Lower leg skin (tissue), 3 donors: Measurements from ENCODE around the gene HDGFL2.

Experiments
- POLR2A ChIP-seq, 2 donors: fragments of 450-650 bp; IDR thresholded peaks; one replicate each; pipeline ENCODE4 v1.6.1; 2016 to 2017; ENCODE audit warnings: antibody characterized with exemption in 2 of 2, mild to moderate bottlenecking in 1 of 2, moderate library complexity in 1 of 2
- TF ChIP-seq, protein P1 (sequence below), 3 donors: fragments of 450-650 bp; IDR thresholded peaks; one replicate each; pipeline ENCODE4 v1.5.1; 2016; ENCODE audit warnings: antibody characterized with exemption in 3 of 3, mild to moderate bottlenecking in 3 of 3, moderate library complexity in 2 of 3

DNA sequence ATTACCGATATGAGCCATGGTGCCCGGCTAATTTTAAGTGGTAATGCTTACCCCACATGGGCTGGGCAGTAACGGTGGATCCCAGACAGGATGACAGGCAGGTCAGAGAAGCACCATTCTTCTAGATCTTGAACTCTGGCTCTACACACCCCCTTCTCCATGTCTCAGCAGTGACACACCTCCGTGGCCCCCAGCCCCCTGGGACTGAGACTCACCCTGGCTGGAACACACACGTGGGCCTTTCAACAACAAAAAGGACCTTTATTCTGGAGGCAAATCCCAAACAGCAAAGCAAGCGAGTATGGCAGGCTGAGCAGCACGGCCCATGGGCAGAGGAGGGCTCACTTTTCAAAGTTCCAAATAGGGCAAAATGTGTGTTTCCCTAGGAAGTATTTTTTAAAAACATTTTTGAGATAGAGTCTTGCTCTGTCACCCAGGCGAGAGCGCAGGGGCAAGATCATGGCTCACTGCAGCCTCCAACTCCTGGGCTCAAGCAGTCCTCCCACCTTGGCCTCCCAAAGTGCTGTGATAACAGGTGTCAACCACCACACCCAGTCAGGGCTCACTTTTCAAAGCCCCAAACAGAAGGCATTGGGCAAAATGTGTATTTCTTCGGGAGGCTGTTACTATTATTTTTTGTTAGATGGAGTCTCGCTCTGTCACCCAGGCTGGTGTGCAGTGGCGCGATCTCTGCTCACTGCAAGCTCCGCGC, 50.4 kb downstream of the HDGFL2 start:
- TF ChIP-seq, protein P1, sequence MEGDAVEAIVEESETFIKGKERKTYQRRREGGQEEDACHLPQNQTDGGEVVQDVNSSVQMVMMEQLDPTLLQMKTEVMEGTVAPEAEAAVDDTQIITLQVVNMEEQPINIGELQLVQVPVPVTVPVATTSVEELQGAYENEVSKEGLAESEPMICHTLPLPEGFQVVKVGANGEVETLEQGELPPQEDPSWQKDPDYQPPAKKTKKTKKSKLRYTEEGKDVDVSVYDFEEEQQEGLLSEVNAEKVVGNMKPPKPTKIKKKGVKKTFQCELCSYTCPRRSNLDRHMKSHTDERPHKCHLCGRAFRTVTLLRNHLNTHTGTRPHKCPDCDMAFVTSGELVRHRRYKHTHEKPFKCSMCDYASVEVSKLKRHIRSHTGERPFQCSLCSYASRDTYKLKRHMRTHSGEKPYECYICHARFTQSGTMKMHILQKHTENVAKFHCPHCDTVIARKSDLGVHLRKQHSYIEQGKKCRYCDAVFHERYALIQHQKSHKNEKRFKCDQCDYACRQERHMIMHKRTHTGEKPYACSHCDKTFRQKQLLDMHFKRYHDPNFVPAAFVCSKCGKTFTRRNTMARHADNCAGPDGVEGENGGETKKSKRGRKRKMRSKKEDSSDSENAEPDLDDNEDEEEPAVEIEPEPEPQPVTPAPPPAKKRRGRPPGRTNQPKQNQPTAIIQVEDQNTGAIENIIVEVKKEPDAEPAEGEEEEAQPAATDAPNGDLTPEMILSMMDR (IDR thresholded peaks at IDR 0.05) = no peak
- TF ChIP-seq POLR2A (IDR thresholded peaks at IDR 0.05) = no peak
